Endodermal cell (in vitro differentiated cells): ENCODE data around the gene C1QL1. TPM values are rescaled to one million over a fixed set of nuclear protein-coding genes. Genes with fewer than 3 reads are reported as not detected.

ENCODE experiments used
- DNase-seq: peaks from one replicate; pipeline ENCODE4 v3.0.0-alpha.2; 2017
- H3K27ac ChIP-seq: 2 replicates; pipeline ENCODE4 v1.5.1; 2013; ENCODE audit warnings: mild to moderate bottlenecking, low read depth, low read length, moderate library complexity
- H3K27me3 ChIP-seq: 2 replicates; pipeline ENCODE4 v1.6.1; 2013; ENCODE audit warnings: mild to moderate bottlenecking, low read length, moderate library complexity; ENCODE audit not compliant: insufficient read depth, control insufficient read depth, poor library complexity, severe bottlenecking
- H3K36me3 ChIP-seq: 2 replicates; pipeline ENCODE4 v1.7.0; 2013; ENCODE audit warnings: mild to moderate bottlenecking, low read length, moderate library complexity; ENCODE audit not compliant: control insufficient read depth, insufficient read depth
- H3K4me1 ChIP-seq: one replicate; pipeline ENCODE4 v1.7.0; 2013; ENCODE audit warnings: low read length; ENCODE audit not compliant: control insufficient read depth, insufficient read depth
- H3K4me3 ChIP-seq: 2 replicates; pipeline ENCODE4 v1.5.1; 2013; ENCODE audit warnings: mild to moderate bottlenecking, low read length, moderate library complexity
- H3K9ac ChIP-seq: 2 replicates; pipeline ENCODE4 v1.6.1; 2013; ENCODE audit warnings: mild to moderate bottlenecking, low read length, moderate library complexity; ENCODE audit not compliant: poor library complexity, severe bottlenecking; ENCODE audit errors: extremely low read depth
- H3K9me3 ChIP-seq: 2 replicates; pipeline ENCODE4 v1.6.1; 2013; ENCODE audit warnings: mild to moderate bottlenecking, low read length, moderate library complexity; ENCODE audit not compliant: control insufficient read depth
- H3K27ac Mint-ChIP-seq: 2 replicates; pipeline ENCODE4 v1.8.0; 2020; ENCODE audit warnings: mixed read lengths
- H3K27me3 Mint-ChIP-seq: 2 replicates; pipeline ENCODE4 v1.8.0; 2021; ENCODE audit warnings: mild to moderate bottlenecking, mixed read lengths; ENCODE audit not compliant: insufficient read depth
- H3K36me3 Mint-ChIP-seq: 2 replicates; pipeline ENCODE4 v1.8.0; 2020; ENCODE audit warnings: low read depth, mixed read lengths
- H3K4me1 Mint-ChIP-seq: 2 replicates; pipeline ENCODE4 v1.8.0; 2020; ENCODE audit warnings: mixed read lengths
- H3K4me3 Mint-ChIP-seq: 2 replicates; pipeline ENCODE4 v1.8.0; 2020; ENCODE audit warnings: mild to moderate bottlenecking, moderate library complexity, mixed read lengths
- H3K9me3 Mint-ChIP-seq: 2 replicates; pipeline ENCODE4 v1.8.0; 2020; ENCODE audit warnings: mild to moderate bottlenecking, mixed read lengths
- CTCF ChIP-seq: fragments of 200-600 bp; sonication (generic); conservative IDR thresholded peaks from 2 replicates; pipeline ENCODE4 v1.5.0; 2021; ENCODE audit warnings: antibody characterized with exemption, mild to moderate bottlenecking
- WGBS, 2 experiments: methylation state at CpG; one replicate each; pipeline versions ENCODE4 v1.1.5 to v1.1.7; 2013; ENCODE audit warnings: missing lambda C conversion rate in 2 of 2, mixed read lengths in 1 of 2; ENCODE audit not compliant: insufficient coverage in 1 of 2, insufficient read length in 1 of 2; 5-methylcytosine and 5-hydroxymethylcytosine counted together
- total RNA-seq, 2 donors: library from RNA; stranded (reverse); fragmentation: NEBNext Ultra II Directional in 1 of 2; extraction: Animal tissue kit (Norgen Biotek cat#: 25700) in 1 of 2; gene quantifications; 2 replicates in 1 of 2; 3 replicates in 1 of 2; pipeline ENCODE4 v1.2.1, GENCODE V29; 2021

The C1QL1 gene
- total RNA-seq, 2 donors from 2014 or later: 1.4 to 2.7 TPM

- no peak overlapping the region for H3K27ac ChIP-seq
- Mint-ChIP-seq H3K4me3 (no peak overlapping the region), H3K27ac (no peak overlapping the region), H3K36me3 (no peaks in the 10 kb centered on the region), H3K9me3 (no peaks in the 10 kb centered on the region), H3K27me3 (peaks cover 2% of the 10 kb centered on the region), H3K4me1 (peaks cover 14% of the 10 kb centered on the region)
- no peak for DNase-seq
- no peak overlapping the region for H3K4me3 ChIP-seq
- H3K9me3 ChIP-seq: no peaks in the 10 kb centered on the region
- H3K36me3 ChIP-seq: no peaks in the 10 kb centered on the region
- H3K27me3 ChIP-seq: no peaks in the 10 kb centered on the region
- peaks cover 3% of the 10 kb centered on the region for H3K4me1 ChIP-seq
- 72 to 84% methylated on average over 4 to 8 of the region's 10 CpGs for WGBS, 2 experiments
- TF ChIP-seq CTCF: no peak
- no peak overlapping the region for H3K9ac ChIP-seq
Observed at GRCh38 chr17:44990994-44991393, 22.9 kb upstream of the C1QL1 start.

- Histone ChIP-seq H3K9me3 (no peaks in the 10 kb centered on the region), H3K4me1 (peaks cover 3% of the 10 kb centered on the region), H3K27me3 (no peaks in the 10 kb centered on the region), H3K4me3 (no peak overlapping the region), H3K36me3 (no peaks in the 10 kb centered on the region), H3K27ac (no peak overlapping the region), H3K9ac (no peak overlapping the region)
- TF ChIP-seq CTCF: no peak
- Mint-ChIP-seq H3K4me3 (no peak overlapping the region), H3K4me1 (peaks cover 14% of the 10 kb centered on the region), H3K36me3 (no peaks in the 10 kb centered on the region), H3K27me3 (peaks cover 5% of the 10 kb centered on the region), H3K9me3 (no peaks in the 10 kb centered on the region), H3K27ac (no peak overlapping the region)
- DNase-seq: peak; percentile 39
- 90 to 96% methylated on average over 13 to 17 of the region's 17 CpGs for WGBS, 2 experiments
Observed at GRCh38 chr17:44989552-44990138, 21.5 kb upstream of the C1QL1 start.

GRCh38 chr17:44988044-44988942 is 20.2 kb upstream of the C1QL1 start:
- no peaks in the 10 kb centered on the region for H3K36me3 ChIP-seq
- no peak for DNase-seq
- Mint-ChIP-seq H3K36me3 (no peaks in the 10 kb centered on the region), H3K9me3 (no peaks in the 10 kb centered on the region), H3K4me1 (peaks cover 14% of the 10 kb centered on the region), H3K27ac (no peak overlapping the region), H3K4me3 (peak overlapping the region; percentile 50), H3K27me3 (peaks cover 5% of the 10 kb centered on the region)
- no peak for TF ChIP-seq CTCF
- no peaks in the 10 kb centered on the region for H3K27me3 ChIP-seq
- H3K27ac ChIP-seq: peak overlapping the region; percentile 83
- H3K4me3 ChIP-seq: no peak overlapping the region
- no peaks in the 10 kb centered on the region for H3K9me3 ChIP-seq
- H3K4me1 ChIP-seq: peaks cover 3% of the 10 kb centered on the region
- WGBS, 2 experiments: 75 to 84% methylated on average over 29 to 34 of the region's 34 CpGs
- H3K9ac ChIP-seq: no peak overlapping the region
